ENCODE measurements around the gene RABGGTA.
"Not testable (repeated sequence)": the region's sequence is repeated elsewhere in the genome, so short reads cannot be mapped to it uniquely, and the experiment has no call there.

Gene RABGGTA

GRCh38 chr14:24216876-24217275, 54.5 kb downstream of the RABGGTA start:
- H3K9me3 Mint-ChIP-seq; DNase-seq (ENCODE audit: low spot score in 2 of 2); H3K4me3 Mint-ChIP-seq; ATAC-seq (replicated peaks; ENCODE audit: extremely low read depth, poor library complexity, severe bottlenecking); H3K27me3 Mint-ChIP-seq: not testable (repeated sequence)
- Mint-ChIP-seq H3K27ac (ENCODE audit: low read depth) (peak overlapping the region; percentile 96), H3K36me3 (ENCODE audit: insufficient read depth) (peaks cover 36% of the 10 kb centered on the region), H3K4me1 (peaks cover 50% of the 10 kb centered on the region)

GRCh38 chr14:24216345-24216699, 55.1 kb downstream of the RABGGTA start:
- H3K27me3 Mint-ChIP-seq = no peaks in the 10 kb centered on the region
- DNase-seq (ENCODE audit: low spot score in 2 of 2) (no peak), ATAC-seq (replicated peaks; ENCODE audit: extremely low read depth, poor library complexity, severe bottlenecking) (no peak)
- no peaks in the 10 kb centered on the region for H3K9me3 Mint-ChIP-seq
- H3K4me1 Mint-ChIP-seq = peaks cover 55% of the 10 kb centered on the region
- peak overlapping the region; percentile 88 for H3K4me3 Mint-ChIP-seq
- H3K27ac Mint-ChIP-seq (ENCODE audit: low read depth) = peak overlapping the region; percentile 96
- peaks cover 40% of the 10 kb centered on the region for H3K36me3 Mint-ChIP-seq (ENCODE audit: insufficient read depth)

Data from central memory CD8-positive, alpha-beta T cell (primary cell).